ENCODE results near the gene CCDC81.
"Not testable (repeated sequence)": the region's sequence is repeated elsewhere in the genome, so short reads cannot be mapped to it uniquely, and the experiment has no call there.

CCDC81 gene

DNA sequence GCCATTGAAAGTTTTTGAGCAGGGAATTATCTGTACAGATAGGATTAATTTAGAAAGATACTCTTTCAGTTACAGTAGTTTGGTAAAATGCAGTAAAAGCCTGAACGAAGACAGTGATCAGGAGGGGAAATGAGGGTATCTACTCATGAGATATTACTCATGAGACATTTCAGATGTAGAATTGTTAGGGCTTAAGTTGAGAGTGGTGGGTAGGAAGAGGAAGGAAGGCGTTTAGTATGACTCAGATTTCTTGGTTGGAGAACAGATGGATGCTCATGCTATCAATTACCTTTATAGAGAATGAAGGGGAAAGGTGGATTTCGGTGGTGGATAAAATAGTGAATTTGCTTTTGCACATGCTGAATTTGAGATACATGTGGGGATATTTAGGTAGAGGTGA lies 15.8 kb downstream of the CCDC81 start:
- no peak overlapping the region for H3K4me3 ChIP-seq (ENCODE audit: low read depth in 1 of 2, low read length in 2 of 2)
- H3K9me3 ChIP-seq (ENCODE audit: control insufficient read depth in 1 of 2, low read length in 2 of 2), result no peaks in the 10 kb centered on the region
- no peaks in the 10 kb centered on the region for H3K36me3 ChIP-seq (ENCODE audit: control insufficient read depth in 1 of 2, insufficient read depth in 2 of 2, low read length in 2 of 2)
- H3K27me3 ChIP-seq (ENCODE audit: low read depth, low read length), result no peaks in the 10 kb centered on the region
- no peak overlapping the region for H3K27ac ChIP-seq (ENCODE audit: low read length)
- no peaks in the 10 kb centered on the region for H3K4me1 ChIP-seq (ENCODE audit: control insufficient read depth in 1 of 2, insufficient read depth in 2 of 2, low read length in 2 of 2)

DNA sequence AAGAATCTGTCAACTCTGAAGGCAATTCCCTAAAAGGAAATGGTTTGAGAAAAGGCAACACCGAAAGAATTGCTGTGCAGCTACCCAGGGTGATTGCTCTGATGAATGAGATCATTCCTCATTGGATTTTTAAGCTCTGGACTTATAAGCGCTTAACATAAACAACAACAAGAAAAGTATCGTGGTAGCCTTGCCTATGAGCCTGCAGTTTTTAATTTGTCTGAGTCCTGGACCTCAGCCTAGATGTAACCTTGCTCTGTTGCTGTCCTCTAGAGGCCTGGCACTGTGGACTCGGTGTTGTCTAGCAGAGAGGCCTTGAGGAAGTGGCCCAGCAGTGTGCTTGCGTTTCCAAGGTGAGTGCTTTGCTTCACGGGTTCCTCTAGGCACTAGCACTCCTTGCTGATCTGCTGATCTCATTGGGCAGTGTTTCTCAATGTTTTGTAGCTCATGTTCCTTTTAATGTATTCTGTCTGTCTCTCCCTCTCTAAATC lies 20.4 kb downstream of the CCDC81 start:
- Histone ChIP-seq H3K36me3 (ENCODE audit: control insufficient read depth in 1 of 2, insufficient read depth in 2 of 2, low read length in 2 of 2) (no peaks in the 10 kb centered on the region), H3K4me1 (ENCODE audit: control insufficient read depth in 1 of 2, insufficient read depth in 2 of 2, low read length in 2 of 2) (no peaks in the 10 kb centered on the region), H3K27me3 (ENCODE audit: low read depth, low read length) (no peaks in the 10 kb centered on the region), H3K4me3 (ENCODE audit: low read depth in 1 of 2, low read length in 2 of 2) (no peak overlapping the region), H3K27ac (ENCODE audit: low read length) (peak overlapping the region; percentile 16), H3K9me3 (ENCODE audit: control insufficient read depth in 1 of 2, low read length in 2 of 2) (no peaks in the 10 kb centered on the region)

GRCh38 chr11:86396396-86396795 lies 21.7 kb downstream of the CCDC81 start:
- H3K27me3 ChIP-seq (ENCODE audit: low read depth, low read length), result no peaks in the 10 kb centered on the region

DNA sequence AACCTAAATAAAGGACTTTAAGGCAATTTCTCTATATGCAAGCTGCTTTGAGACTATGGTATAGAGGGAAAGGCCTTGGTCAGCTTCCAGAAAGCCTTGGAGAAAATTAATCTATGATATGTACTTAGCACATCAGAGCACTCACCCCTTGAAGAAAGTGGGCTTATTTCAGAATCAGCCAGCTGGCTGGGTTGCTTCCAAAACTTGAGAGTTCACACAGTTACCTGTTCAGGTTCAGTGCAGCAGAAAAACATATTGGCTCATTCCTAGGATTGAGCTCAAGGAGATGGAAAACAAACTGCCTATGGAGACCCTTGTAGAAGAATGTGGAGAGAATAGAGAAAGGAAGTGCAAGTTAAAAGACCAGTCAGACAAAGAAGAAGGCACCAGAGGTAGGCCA lies 22.7 kb downstream of the CCDC81 start:
- no peak overlapping the region for H3K4me3 ChIP-seq (ENCODE audit: low read depth in 1 of 2, low read length in 2 of 2)
- H3K9me3 ChIP-seq (ENCODE audit: control insufficient read depth in 1 of 2, low read length in 2 of 2), result no peaks in the 10 kb centered on the region
- no peaks in the 10 kb centered on the region for H3K36me3 ChIP-seq (ENCODE audit: control insufficient read depth in 1 of 2, insufficient read depth in 2 of 2, low read length in 2 of 2)
- H3K27ac ChIP-seq (ENCODE audit: low read length), result no peak overlapping the region
- no peaks in the 10 kb centered on the region for H3K4me1 ChIP-seq (ENCODE audit: control insufficient read depth in 1 of 2, insufficient read depth in 2 of 2, low read length in 2 of 2)
- H3K27me3 ChIP-seq (ENCODE audit: low read depth, low read length), result no peaks in the 10 kb centered on the region

More at GRCh38 chr11:86396396-86396795, 21.7 kb downstream of the CCDC81 start:
- H3K4me3 ChIP-seq (ENCODE audit: low read depth in 1 of 2, low read length in 2 of 2), result no peak overlapping the region
- H3K36me3 ChIP-seq (ENCODE audit: control insufficient read depth in 1 of 2, insufficient read depth in 2 of 2, low read length in 2 of 2), result no peaks in the 10 kb centered on the region
- no peaks in the 10 kb centered on the region for H3K9me3 ChIP-seq (ENCODE audit: control insufficient read depth in 1 of 2, low read length in 2 of 2)
- no peaks in the 10 kb centered on the region for H3K4me1 ChIP-seq (ENCODE audit: control insufficient read depth in 1 of 2, insufficient read depth in 2 of 2, low read length in 2 of 2)
- H3K27ac ChIP-seq (ENCODE audit: low read length), result no peak overlapping the region

DNA sequence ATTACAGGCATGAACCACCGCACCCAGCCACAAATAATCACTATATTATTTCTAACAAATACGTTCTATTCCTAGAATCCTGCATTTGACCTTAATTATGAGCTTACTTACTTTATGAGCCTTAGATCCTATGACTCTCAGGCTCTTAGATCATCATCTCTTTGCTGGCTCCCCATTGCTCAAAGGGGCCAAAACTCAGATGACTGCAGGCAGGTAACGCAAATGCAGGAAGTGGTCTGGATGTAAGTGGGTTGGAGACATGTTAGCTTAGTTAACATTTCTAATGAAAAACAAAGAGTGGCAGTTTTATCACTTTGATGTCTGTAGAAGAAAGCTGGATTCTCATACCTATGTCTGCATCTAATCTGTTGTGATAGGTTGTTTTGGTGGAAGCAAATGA lies 23.4 kb downstream of the CCDC81 start:
- H3K27me3 ChIP-seq (ENCODE audit: low read depth, low read length), result no peaks in the 10 kb centered on the region
- no peak overlapping the region for H3K4me3 ChIP-seq (ENCODE audit: low read depth in 1 of 2, low read length in 2 of 2)
- H3K27ac ChIP-seq (ENCODE audit: low read length), result no peak overlapping the region

DNA sequence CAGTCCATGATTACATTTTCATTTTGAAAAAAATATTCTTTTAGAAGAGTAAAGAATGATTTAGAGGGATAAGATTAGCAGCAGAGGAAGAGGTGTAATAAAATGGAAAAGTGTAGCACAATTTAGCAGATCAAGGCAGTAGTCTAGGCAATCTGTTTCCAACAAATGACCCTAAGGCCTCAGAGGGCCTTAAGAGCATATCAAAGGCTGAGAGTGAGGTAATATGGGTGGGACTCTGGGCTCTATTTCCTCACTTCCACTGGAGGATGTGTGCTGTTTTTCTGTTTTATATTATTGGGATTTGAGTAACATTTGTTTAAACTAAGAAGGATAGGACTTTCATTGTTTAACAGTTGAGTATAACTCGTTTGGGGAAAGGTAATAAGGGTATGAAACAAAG lies 28.8 kb downstream of the CCDC81 start:
- H3K4me1 ChIP-seq (ENCODE audit: control insufficient read depth in 1 of 2, insufficient read depth in 2 of 2, low read length in 2 of 2), result no peaks in the 10 kb centered on the region
- H3K27me3 ChIP-seq (ENCODE audit: low read depth, low read length), result no peaks in the 10 kb centered on the region
- no peak overlapping the region for H3K27ac ChIP-seq (ENCODE audit: low read length)
- no peaks in the 10 kb centered on the region for H3K36me3 ChIP-seq (ENCODE audit: control insufficient read depth in 1 of 2, insufficient read depth in 2 of 2, low read length in 2 of 2)
- H3K4me3 ChIP-seq (ENCODE audit: low read depth in 1 of 2, low read length in 2 of 2), result no peak overlapping the region
- H3K9me3 ChIP-seq (ENCODE audit: control insufficient read depth in 1 of 2, low read length in 2 of 2), result no peaks in the 10 kb centered on the region

More for the DNA sequence above, 23.4 kb downstream of the CCDC81 start:
- H3K36me3 ChIP-seq (ENCODE audit: control insufficient read depth in 1 of 2, insufficient read depth in 2 of 2, low read length in 2 of 2), result no peaks in the 10 kb centered on the region
- no peaks in the 10 kb centered on the region for H3K9me3 ChIP-seq (ENCODE audit: control insufficient read depth in 1 of 2, low read length in 2 of 2)
- H3K4me1 ChIP-seq (ENCODE audit: control insufficient read depth in 1 of 2, insufficient read depth in 2 of 2, low read length in 2 of 2), result no peaks in the 10 kb centered on the region

- H3K4me1 ChIP-seq (ENCODE audit: control insufficient read depth in 1 of 2, insufficient read depth in 2 of 2, low read length in 2 of 2), result no peaks in the 10 kb centered on the region
- no peaks in the 10 kb centered on the region for H3K36me3 ChIP-seq (ENCODE audit: control insufficient read depth in 1 of 2, insufficient read depth in 2 of 2, low read length in 2 of 2)
- H3K4me3 ChIP-seq (ENCODE audit: low read depth in 1 of 2, low read length in 2 of 2), result no peak overlapping the region
- no peaks in the 10 kb centered on the region for H3K27me3 ChIP-seq (ENCODE audit: low read depth, low read length)
- no peak overlapping the region for H3K27ac ChIP-seq (ENCODE audit: low read length)
- H3K9me3 ChIP-seq (ENCODE audit: control insufficient read depth in 1 of 2, low read length in 2 of 2), result no peaks in the 10 kb centered on the region
Measured at GRCh38 chr11:86408845-86409244, 34.2 kb downstream of the CCDC81 start.

DNA sequence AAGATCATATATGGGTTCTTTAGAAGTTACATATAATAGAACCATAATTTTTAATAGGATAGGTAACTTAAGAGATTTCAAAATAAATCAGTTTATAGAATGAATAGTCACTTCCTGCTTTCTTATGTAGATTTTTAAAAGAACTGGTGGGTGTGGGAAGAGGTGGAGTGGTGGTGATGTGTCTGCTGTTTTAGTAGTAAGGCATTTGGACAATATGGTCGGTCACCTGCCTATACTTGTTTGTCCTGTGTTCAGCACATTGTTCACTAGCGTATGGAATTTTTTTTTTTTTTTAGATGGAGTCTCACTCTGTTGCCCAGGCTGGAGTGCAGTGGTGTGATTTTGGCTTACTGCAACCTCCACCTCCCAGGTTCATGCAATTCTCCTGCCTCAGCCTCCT lies 39.3 kb downstream of the CCDC81 start:
- no peaks in the 10 kb centered on the region for H3K9me3 ChIP-seq (ENCODE audit: control insufficient read depth in 1 of 2, low read length in 2 of 2)
- H3K36me3 ChIP-seq (ENCODE audit: control insufficient read depth in 1 of 2, insufficient read depth in 2 of 2, low read length in 2 of 2), result no peaks in the 10 kb centered on the region
- no peaks in the 10 kb centered on the region for H3K27me3 ChIP-seq (ENCODE audit: low read depth, low read length)
- H3K4me3 ChIP-seq (ENCODE audit: low read depth in 1 of 2, low read length in 2 of 2), result no peak overlapping the region
- no peak overlapping the region for H3K27ac ChIP-seq (ENCODE audit: low read length)
- H3K4me1 ChIP-seq (ENCODE audit: control insufficient read depth in 1 of 2, insufficient read depth in 2 of 2, low read length in 2 of 2), result no peaks in the 10 kb centered on the region

- Histone ChIP-seq H3K4me1 (ENCODE audit: control insufficient read depth in 1 of 2, insufficient read depth in 2 of 2, low read length in 2 of 2) (peaks cover 0 to 5% of the 10 kb centered on the region in 2 donors), H3K27ac (ENCODE audit: low read length) (no peak overlapping the region), H3K9me3 (ENCODE audit: control insufficient read depth in 1 of 2, low read length in 2 of 2) (no peaks in the 10 kb centered on the region), H3K4me3 (ENCODE audit: low read depth in 1 of 2, low read length in 2 of 2) (no peak overlapping the region), H3K36me3 (ENCODE audit: control insufficient read depth in 1 of 2, insufficient read depth in 2 of 2, low read length in 2 of 2) (no peaks in the 10 kb centered on the region), H3K27me3 (ENCODE audit: low read depth, low read length) (no peaks in the 10 kb centered on the region)
Measured at GRCh38 chr11:86415026-86415425, 40.3 kb downstream of the CCDC81 start.

DNA sequence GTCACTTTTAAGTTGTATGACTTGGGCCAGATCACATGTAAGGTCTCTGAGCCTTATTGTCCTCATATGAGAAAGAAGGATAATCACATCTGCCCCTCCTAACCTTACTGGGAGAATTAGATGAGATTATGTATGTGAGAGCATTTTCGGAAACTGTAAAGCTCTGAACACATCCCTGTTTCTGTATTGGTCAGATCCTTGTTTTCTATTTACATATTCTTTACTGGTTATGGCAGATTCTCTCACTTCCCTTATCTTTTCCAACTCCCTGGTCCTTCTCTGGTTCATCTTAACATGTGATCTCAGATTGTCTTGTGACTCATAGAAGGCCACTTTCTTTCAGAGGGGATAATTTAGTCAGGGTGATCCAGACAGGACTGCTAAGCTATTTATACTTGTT lies 41.8 kb downstream of the CCDC81 start:
- Histone ChIP-seq H3K4me1 (ENCODE audit: control insufficient read depth in 1 of 2, insufficient read depth in 2 of 2, low read length in 2 of 2) (peaks cover 0 to 5% of the 10 kb centered on the region in 2 donors), H3K9me3 (ENCODE audit: control insufficient read depth in 1 of 2, low read length in 2 of 2) (no peaks in the 10 kb centered on the region)

GRCh38 chr11:86416951-86417350 lies 42.3 kb downstream of the CCDC81 start:
- H3K27ac ChIP-seq (ENCODE audit: low read length); H3K27me3 ChIP-seq (ENCODE audit: low read depth, low read length); H3K36me3 ChIP-seq (ENCODE audit: control insufficient read depth in 1 of 2, insufficient read depth in 2 of 2, low read length in 2 of 2); H3K4me3 ChIP-seq (ENCODE audit: low read depth in 1 of 2, low read length in 2 of 2); H3K4me1 ChIP-seq (ENCODE audit: control insufficient read depth in 1 of 2, insufficient read depth in 2 of 2, low read length in 2 of 2); H3K9me3 ChIP-seq (ENCODE audit: control insufficient read depth in 1 of 2, low read length in 2 of 2): not testable (repeated sequence)

More for the DNA sequence above, 41.8 kb downstream of the CCDC81 start:
- Histone ChIP-seq H3K27ac (ENCODE audit: low read length) (no peak overlapping the region), H3K27me3 (ENCODE audit: low read depth, low read length) (no peaks in the 10 kb centered on the region), H3K4me3 (ENCODE audit: low read depth in 1 of 2, low read length in 2 of 2) (no peak overlapping the region), H3K36me3 (ENCODE audit: control insufficient read depth in 1 of 2, insufficient read depth in 2 of 2, low read length in 2 of 2) (no peaks in the 10 kb centered on the region)

- H3K27ac ChIP-seq (ENCODE audit: low read length), result no peak overlapping the region
- H3K9me3 ChIP-seq (ENCODE audit: control insufficient read depth in 1 of 2, low read length in 2 of 2), result no peaks in the 10 kb centered on the region
- no peak overlapping the region for H3K4me3 ChIP-seq (ENCODE audit: low read depth in 1 of 2, low read length in 2 of 2)
- no peaks in the 10 kb centered on the region for H3K27me3 ChIP-seq (ENCODE audit: low read depth, low read length)
- no peaks in the 10 kb centered on the region for H3K36me3 ChIP-seq (ENCODE audit: control insufficient read depth in 1 of 2, insufficient read depth in 2 of 2, low read length in 2 of 2)
- peaks cover 0 to 5% of the 10 kb centered on the region in 2 donors for H3K4me1 ChIP-seq (ENCODE audit: control insufficient read depth in 1 of 2, insufficient read depth in 2 of 2, low read length in 2 of 2)
Measured at GRCh38 chr11:86418106-86418505, 43.4 kb downstream of the CCDC81 start.

Measured in muscle layer of duodenum (tissue), 2 donors.